GM15510 (cell line): ENCODE measurements around the gene MAEA.

Source experiments
- POLR2A ChIP-seq: IDR thresholded peaks from 3 replicates; pipeline ENCODE4 v1.6.1; 2011; ENCODE audit warnings: borderline replicate concordance; ENCODE audit not compliant: insufficient read length; ENCODE audit errors: extremely low read depth

Gene MAEA

GRCh38 chr4:1289207-1290164 lies at the start of gene MAEA:
Gene MAEA (plus strand): TSS chr4:1289891. CDS start chr4:1289914, 23 bp downstream.
- peak; percentile 98 for TF ChIP-seq POLR2A

- TF ChIP-seq POLR2A, result no peak
Measured at GRCh38 chr4:1239950-1240307, 49.8 kb upstream of the MAEA start.

GRCh38 chr4:1240721-1241465 lies 48.8 kb upstream of the MAEA start:
- TF ChIP-seq POLR2A, result no peak

- TF ChIP-seq POLR2A, result no peak
Measured at GRCh38 chr4:1241466-1241935, 48.2 kb upstream of the MAEA start.

- TF ChIP-seq POLR2A, result no peak
Measured at GRCh38 chr4:1241936-1242505, 47.7 kb upstream of the MAEA start.

GRCh38 chr4:1242506-1243450 lies 46.9 kb upstream of the MAEA start:
- no peak for TF ChIP-seq POLR2A

- no peak for TF ChIP-seq POLR2A
Measured at GRCh38 chr4:1243451-1244080, 46.1 kb upstream of the MAEA start.

GRCh38 chr4:1244081-1244977 lies 45.4 kb upstream of the MAEA start:
- no peak for TF ChIP-seq POLR2A

- no peak for TF ChIP-seq POLR2A
Measured at GRCh38 chr4:1244978-1245471, 44.7 kb upstream of the MAEA start.

- no peak for TF ChIP-seq POLR2A
Measured at GRCh38 chr4:1245481-1246051, 44.1 kb upstream of the MAEA start.

- TF ChIP-seq POLR2A, result no peak
Measured at GRCh38 chr4:1246111-1246881, 43.4 kb upstream of the MAEA start.

- TF ChIP-seq POLR2A, result no peak
Measured at GRCh38 chr4:1246901-1247863, 42.5 kb upstream of the MAEA start.
